HT-29 (cell line): ENCODE measurements around the gene GPR139. TPM values are rescaled to one million over a fixed set of nuclear protein-coding genes. Genes with fewer than 3 reads are reported as not detected.

Experiments used
- DNase-seq: peaks from one replicate; pipeline ENCODE4 v3.0.0-alpha.2; 2015; ENCODE audit warnings: low spot score
- total RNA-seq: library from RNA; depleted of rRNA; stranded (reverse); fragments of >200 nt; shearing (Covaris generic); gene quantifications from 2 replicates; pipeline ENCODE4 v1.2.3, GENCODE V29; 2014; rRNA removed

The GPR139 gene
- total RNA-seq, 1 experiment from 2014 or later = not detected

- no peak for DNase-seq
These were observed 89.6 kb downstream of the GPR139 start for GRCh38 chr16:19984135-19984534.

Other genes with a start within 250 kb of the GPR139 start
- gene GPRC5B, start 189.0 kb downstream of the GPR139 start, total RNA-seq = 0.16 and 0.36 TPM in 2 replicates